ENCODE measurements around the gene UBR7.
"Not testable (repeated sequence)": the region's sequence is repeated elsewhere in the genome, so short reads cannot be mapped to it uniquely, and the experiment has no call there.

UBR7 gene

DNA sequence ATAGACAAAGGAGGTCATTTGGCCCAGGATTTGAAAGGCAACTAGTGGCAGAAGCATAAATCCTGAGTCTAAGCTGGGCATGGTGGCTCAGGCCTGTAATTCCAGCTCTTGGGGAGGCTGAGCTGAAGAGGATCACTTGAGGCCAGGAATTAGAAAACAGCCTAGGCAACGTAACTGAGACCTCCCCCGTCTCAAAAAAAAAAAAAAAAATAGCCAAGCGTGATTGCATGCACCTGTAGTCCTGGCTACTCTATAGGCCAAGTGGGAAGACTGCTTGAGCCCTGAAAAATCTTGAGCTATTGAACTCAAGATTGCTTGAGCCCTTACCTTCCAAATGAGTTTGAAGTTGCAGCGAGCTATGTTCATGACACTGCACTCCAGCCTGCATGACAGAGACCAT lies 8.0 kb upstream of the UBR7 start:
- DNase-seq, result no peak

DNA sequence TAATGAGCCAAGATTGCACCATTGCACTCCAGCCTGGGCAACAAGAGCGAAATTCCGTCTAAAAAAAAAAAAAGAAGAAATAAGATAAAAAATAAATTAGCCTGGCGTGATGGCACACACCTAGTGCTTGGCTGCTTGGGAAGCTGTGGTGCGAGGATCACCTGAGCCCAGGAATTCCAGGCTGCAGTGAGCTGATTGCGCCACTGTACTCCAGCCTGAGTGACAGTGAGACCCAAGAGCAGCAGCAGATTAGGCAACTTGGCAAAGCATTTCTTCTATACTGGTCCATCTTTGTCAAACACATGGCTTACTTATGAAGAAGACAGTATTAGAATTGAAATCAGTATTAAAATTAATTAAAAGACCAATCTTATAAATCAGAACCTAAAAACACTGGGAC lies 6.5 kb upstream of the UBR7 start:
- no peak for DNase-seq

DNA sequence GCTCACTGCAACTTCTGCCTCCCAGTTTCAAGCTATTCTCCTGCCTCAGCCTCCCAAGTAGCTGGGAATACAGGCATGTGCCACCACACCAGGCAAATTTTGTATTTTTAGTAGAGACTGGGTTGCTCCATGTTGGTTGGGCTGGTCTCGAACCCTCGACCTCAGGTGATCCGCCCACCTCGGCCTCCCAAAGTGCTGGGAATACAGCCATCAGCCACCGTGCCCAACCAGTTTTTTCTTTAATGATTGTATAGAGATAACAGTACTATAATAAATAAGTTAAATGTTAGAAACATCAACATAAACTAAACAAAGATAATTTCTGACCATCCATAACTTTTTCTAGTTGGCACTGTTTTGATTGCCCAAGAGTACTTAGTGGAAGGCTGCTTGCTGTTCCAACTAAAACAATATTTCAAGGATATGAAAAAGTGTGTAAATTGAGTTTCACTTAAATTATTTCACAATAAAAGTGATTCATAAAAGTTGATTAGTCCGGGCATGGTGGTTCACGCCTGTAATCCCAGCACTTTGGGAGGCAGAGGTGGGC lies 5.8 kb upstream of the UBR7 start:
- DNase-seq, result no peak

DNA sequence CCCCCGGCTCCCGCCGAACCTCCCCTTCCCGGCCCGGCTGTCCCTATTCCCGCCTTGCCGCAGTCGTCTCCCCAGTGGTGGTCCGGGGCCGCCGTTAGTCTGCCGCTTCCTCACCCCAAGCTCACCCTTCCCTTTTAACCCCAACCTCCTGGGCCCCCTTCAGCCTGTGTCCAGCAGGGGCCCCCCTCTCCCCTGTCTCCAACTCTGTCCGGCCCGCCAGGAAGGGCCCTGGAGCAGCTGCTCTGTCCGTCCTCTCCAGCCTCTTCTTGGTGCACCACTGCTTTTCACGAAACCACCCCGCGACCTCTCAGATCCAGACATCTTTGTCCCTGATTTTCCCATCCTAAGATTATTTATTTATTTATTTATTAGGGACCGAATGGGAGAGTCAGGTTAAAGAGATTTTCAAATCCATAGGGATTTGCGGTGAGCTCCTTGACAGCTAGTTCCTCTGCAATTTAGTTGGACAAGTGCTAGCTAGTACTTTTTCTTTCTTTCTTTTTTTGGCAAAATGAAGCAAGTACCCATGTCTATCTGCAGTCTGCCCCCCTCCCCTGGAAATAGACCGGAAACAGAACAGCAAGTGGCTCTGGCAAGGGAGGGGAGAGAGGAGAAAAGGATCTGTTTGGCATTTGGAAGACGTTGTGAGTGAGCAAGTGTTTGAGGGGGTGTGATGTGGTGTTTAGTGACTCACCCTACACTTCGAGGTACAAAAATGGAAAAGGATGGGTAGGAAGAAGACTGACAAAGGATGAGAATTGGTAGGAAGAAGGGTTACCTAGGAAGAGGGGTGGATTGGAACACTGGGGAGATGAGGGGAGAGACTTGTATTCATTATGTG lies 632 bp downstream of the UBR7 start:
- peak; percentile 48 for DNase-seq

DNA sequence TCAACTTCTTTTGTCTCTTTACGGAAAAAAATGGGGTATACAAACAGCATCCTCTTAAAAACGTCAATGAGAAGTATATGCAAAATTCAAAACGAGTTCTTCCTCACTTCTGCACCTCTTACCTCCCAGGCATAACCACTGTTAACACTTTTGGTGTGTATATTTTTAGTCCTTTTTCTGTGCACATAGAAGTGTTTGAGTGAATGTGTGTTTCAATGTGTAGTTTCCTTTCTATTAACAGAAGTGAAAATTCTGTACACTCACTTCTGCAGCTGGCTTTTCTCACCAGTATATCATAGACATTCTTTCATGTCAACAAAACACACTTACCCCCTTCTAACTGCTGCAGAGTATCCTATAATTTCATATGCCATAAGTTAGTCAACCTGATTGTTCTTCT lies 5.4 kb downstream of the UBR7 start:
- DNase-seq, result no peak

DNA sequence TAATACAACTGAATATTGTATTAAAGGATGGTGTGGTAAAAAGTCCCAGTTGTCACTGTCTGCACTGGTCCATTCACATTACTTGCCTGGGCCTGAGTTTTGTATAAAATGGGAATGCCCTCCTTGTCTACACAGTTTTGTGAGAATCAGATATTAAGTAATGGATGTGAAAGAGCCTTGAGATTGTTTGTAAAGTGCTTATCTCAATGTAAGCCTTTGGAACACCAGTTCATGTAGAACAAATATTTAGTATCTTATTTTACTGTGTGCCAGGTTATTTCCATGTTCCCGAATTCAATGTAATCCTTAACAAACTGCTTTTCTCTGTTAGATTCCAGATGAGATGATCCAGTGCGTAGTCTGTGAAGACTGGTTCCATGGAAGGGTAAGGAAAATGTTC lies 7.5 kb downstream of the UBR7 start:
- DNase-seq, result no peak

DNA sequence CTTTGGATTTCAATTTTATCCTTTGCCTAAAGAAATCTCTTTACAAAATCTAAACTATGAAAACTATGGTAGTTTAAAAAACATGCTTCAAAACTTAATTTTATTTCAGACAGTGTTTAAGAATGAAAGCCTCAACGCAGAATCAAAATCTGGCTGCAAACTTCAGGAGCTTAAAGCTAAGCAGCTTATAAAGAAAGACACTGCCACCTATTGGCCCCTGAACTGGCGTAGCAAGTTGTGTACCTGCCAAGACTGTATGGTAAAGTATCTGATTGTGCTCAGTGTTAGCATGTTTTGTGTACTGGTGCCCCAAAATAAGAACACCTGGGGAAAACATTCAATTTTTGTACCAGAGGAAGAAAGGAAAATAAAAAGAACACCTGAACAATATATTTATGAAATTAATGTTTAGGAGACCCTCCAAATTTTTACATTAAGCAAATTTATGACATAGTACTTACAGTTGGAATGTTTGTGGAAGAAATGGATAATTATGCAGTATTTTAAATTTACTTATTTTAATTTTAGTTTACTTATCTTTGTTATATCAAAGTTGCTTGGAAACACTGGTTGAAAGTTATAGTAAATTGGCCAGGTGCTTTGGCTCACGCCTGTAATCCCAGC lies 12.2 kb downstream of the UBR7 start:
- peak; percentile 53 for DNase-seq

DNA sequence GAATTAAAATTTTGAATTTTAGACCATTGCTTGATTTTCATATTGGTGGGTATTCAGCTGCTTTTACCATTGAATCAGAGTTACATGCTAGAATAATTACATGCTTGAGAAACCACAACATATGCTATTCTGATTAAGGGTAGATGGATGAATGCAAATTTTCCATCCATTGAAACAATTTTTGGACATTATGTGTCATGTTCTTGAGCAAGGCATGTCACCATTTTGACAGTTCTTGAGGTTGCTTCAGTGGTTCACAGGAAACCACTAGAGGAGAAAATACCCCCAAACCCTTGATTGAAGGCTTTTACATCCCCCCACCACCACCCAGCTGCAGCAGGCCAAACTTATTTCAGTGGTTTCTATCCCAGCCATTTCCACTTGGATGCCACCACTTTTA lies 13.5 kb downstream of the UBR7 start:
- DNase-seq, result no peak

DNA sequence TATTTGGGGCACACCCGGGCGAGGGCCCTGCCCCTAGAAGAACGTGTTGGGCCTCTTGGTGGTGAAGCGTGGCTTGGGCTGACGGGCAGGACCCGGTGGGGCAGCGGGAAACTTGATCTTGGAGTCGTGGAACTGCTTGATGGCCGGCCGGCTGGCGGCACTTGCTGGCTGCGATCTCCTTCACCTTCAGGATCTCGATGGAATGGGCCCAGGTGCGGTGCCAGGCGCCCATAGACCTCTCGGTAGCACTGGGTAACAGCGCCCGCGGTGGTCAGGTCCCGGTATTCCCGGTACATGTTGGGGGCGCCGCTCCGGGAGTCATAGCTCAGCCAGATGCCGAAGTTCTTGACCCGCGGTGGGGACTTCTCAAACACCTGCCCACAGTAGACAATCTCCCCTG lies 16.5 kb downstream of the UBR7 start:
- no peak for DNase-seq

DNA sequence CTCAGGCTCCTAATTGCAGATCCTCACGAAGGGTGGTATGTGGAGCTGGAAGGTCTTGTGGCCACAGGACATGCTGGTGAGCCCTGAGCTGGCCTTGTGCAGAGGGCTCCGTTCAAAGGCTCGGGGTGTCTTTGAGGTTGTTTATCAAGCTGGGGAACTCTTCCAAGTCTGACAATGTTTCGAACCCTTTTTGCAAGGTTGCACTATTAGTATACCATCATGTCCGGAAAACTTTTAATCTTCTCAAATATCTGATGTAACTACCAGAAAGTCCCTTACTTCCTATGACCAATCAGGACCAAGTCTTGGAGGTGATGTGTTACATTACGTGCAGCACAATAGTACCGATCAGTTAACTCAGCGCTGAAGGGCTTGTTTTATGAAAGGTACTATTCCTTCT lies 21.5 kb downstream of the UBR7 start:
- no peak for DNase-seq

DNA sequence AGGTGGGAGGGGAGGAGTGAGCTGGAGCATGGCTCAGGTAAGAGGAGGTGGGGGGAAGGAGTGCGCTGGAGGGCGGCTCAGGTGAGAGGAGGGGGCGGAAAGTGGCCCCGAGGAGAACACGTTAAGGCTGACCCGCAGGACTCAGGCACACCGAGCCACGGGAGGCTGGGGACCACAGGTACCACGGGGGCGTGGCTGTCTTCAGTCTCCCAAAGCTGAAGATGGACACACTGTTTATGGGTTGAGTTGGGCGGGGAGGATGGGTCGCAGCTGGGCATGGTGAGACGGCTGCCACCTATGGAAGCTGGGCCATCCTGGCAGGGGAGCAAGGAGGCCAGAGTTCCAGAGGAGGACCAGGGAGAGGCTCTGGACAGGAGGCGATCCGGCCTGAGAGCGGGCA lies 23.5 kb downstream of the UBR7 start:
- DNase-seq, result no peak

DNA sequence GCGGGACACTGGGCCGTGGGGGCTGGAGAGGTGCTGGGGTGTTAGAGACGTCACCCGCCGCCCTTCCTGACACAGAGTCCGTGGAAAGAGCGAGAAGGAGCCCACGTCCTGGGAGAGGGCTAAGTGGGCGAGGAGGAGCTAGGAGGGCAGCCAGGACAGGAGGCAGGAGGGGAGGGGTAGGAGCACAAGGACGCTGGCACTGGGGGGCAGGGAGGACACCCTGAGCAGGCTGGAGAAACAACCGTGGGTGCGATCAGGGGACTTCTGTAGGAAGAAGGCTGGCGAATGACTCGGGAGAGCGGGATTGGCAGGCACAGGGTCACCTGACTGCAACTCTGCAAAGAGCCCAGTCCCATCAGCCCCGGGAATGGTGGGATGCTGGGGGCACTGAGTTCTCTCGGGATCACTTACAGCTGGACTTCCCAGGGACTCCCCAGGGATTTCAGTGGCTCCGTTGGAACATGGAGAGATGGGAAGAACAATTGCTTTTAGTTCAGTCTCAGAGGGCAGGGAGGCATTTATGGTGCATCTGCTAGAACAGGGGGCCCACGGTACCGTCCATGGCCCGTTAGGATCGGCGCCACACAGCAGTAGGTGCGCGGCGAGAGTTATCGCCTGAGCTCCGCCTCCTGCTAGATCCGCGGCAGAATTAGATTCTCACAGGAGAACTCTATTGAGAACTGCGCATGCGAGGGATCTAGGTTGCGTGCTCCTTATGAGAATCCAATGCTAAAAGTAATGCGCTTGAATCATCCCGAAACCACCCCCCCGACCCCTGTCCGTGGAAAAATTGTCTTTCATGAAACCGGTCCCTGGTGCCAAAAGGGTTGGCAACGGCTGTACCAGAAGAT lies 24.3 kb downstream of the UBR7 start:
- DNase-seq, result no peak

DNA sequence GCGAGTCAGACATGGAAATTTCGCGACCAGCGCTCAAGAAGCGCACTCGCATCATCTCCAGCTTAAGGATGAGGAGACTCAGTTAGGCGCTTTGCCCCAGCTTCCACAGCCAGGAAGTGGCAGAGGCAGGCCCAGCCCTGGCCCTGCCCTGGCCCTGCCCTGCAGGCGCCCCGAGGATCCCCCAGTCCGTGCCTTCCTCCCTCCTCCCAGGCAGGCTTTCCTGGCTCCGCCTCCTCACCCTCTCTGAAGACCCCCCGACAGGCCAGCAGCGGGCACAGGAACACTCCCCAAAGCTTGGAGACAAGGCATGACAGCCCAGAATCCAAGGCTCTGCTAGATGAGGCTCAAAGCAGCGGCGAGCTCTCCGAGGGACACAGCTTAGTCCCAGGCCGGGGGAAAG lies 25.1 kb downstream of the UBR7 start:
- no peak for DNase-seq

DNA sequence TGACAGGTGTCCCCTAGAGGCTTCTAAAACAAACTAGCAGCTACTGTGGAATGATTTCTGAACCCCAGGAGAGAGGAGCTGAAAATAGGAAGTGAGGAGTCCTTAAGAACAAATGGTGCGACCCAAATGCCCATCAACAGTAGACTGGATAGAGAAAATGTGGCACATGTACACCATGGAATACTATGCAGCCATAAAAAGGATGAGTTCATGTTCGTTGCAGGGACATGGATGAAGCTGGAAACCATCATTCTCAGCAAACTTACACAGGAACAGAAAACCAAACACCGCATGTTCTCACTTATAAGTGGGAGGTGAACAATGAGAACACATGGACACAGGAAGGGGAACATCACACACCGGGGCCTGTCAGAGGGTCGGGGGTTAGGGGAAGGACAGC lies 26.0 kb downstream of the UBR7 start:
- not testable (repeated sequence) for DNase-seq

DNA sequence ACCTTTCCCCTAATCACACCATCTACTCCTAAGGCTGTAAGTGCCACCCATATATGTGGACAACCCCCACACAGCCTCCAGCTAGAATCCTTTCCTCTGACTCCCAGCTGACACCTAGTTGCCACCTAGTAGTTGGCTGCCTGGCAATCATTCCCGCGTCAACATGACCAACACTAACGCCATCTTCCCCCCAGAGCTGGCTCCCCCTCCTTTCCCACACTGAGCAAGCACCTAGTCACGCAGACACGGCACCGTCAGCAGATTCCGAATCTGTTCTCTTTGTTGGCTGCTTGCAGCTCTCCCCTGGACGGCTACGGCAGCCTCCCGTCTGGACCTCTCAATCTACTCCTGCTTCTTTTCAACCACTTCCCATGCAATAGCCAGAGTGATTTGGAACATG lies 27.7 kb downstream of the UBR7 start:
- peak; percentile 73 for DNase-seq

DNA sequence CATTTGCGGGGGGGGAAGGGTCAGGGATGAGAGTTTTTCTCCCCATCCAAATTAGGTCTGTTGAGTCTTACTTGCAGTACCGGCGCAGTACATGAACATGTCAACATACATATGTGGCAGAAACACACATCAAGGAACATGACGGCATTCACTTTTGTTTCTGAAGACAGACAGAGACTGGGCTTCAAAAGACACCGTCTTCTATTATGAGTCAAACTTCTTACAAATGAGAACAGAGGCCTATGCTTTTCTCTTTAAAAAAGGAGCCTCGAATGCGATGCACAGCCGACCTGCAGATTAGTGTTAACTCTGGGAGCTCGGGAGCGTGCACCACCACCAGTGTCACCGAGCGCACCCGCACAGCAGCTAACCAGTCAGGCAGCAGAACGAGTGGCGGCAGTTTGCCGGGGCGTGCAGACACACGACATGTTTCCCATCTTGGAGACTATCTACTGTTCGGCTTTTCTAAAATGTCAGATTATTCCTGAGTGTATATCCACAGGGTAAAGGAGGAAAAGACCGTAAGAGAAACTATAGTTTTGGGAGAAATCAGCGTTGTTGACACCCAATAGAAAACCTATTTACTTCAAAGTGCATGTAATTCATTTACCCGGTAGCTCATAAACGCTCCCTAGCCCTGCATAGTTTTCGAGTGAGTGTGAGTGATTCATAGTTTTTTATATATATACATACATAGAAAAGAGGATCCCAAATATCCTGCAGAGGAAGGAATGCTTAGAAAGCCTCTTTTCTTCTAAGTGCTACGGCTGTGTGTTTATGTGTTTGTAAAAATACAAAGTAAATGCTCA lies 33.0 kb downstream of the UBR7 start:
- DNase-seq, result peak; percentile 45

DNA sequence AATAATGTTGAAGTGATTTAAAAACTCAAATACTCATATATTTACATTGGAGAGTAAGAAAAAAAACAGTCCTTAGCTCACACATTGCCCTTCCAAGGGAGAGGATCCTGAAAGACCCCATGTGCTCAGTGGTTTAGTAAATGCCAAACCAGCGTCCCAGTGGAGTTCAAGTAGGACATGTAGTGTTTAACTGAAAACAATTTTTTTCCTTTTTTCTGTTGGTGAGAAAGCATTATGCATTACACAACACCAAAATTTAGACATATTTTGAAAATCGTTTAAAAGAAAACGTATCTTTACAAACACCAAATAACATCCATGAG lies 33.6 kb downstream of the UBR7 start:
- no peak for DNase-seq

DNA sequence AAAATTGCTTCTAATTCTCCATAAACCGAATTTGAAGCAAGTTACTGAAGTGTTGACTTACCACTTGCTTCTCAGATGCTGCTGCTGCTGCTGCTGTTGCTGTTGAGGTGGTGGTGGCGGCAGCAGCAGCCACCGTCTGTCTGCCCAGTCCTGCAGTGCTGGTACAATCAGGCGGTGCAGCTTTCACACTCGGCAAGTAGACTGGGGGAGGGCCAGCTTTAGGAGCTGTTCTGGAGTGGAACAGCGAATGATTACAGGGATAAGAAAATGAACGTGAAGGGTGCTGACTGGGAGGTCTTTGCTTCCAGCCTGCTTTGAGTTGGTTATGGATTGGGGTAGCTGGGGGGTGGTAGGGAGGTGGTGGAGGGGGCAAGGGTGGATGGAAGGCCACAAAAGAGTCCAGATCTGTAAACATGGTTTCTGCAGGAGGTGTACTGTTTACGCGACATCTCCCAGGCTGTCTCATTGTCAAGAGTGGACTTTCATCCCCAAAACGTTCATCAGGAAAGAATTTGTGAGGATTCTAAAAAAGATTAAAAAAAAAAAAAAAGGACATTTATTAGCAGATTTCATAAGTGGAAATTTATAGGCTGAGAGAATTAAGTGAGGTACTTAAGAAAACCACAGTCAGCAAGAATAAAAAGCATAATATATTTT lies 38.8 kb downstream of the UBR7 start:
- no peak for DNase-seq

DNA sequence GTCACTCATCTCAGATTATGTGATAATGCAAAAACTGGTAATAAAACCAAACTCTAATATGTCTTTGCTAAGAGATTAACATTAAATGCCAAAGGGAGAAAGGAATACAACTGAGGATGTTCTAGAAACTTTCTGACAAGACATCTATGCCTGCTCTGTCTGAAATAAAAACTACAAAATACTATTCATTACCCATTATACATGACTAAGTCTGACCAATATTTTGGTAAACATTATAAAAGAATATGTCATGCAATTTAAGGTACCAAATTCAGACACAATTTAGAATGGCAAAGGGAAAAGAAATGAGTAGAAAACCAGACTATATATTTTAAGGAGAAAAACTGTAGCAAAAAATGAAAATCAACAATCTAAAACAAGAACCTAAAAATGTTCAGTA lies 39.5 kb downstream of the UBR7 start:
- DNase-seq, result no peak

DNA sequence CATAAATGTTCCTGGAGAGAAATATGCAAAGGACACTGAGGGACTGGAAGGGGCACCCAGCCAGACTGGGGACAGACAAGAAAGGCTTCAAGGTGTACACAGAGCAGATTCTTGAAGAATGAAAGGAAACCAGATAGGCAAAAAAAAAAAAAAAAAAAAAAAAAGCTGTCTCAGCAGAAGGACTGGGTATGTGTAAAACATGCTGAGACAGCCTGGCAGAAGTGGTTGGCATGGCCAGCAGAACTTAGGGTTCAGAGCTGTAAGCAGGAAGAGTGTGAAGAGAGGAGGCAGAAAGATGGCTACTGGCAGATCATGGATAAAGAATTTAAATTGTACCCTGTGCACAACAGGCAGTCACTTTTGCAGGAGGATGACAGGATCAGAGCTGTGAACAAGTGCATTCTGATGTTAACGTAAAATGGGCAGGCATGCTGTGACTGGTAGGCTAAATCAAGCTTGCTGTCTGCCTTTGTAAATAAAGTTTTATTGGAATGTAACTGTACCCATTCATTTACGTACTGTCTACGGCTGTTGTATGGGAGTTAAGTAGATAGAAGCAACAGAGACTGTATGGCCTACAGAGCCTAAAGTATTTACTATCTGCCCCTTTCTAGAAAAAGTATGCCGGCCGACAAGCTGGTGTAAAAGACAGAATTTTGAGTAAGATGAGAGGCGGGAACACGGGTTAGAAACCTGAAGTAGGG lies 42.2 kb downstream of the UBR7 start:
- DNase-seq, result no peak

DNA sequence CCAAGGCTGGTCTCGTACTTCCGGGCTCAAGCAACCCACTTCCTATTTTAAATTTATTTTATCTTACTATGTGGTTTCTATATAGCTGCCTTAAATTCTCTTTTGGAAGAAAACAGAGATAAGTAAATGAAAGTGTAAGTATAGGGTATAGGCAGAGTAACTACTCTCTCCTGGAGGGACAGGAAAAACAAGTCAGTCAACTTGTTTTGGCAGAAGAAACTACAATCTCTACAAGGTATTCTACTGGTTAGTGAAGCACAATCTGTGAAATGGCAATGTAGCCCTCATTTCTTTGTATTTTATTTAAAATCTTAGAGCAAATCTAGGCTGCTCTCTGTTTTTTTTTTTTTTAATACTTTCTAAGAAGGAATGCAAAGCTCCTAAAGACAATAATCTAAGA lies 55.4 kb downstream of the UBR7 start:
- no peak for DNase-seq

DNA sequence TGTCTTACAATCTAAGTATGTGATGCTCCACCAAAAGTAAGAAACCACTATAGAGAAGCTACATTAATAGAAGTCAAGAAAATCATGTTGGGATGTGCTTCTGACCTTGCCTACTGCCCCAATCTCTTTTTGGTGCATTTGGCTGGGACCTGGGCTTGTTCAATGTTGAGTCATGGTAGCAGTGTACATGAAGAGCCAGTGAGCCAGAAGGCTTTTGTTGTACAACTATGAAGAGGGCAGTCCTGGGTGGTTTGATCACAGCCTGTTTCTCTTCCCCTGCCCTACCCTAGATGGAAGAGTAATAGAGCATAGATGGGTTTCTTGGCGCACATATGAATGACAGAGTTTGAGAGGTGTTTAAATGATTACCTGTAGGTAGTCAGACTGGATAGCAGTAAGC lies 56.4 kb downstream of the UBR7 start:
- no peak for DNase-seq

All from kidney glomerular epithelial cell (primary cell).